Sigmoid colon (tissue), 7 donors: ENCODE results near the gene ZP1. TPM values are rescaled to one million over a fixed set of nuclear protein-coding genes. Genes with fewer than 3 reads are reported as not detected.

Source experiments
- DNase-seq: peaks from one replicate; pipeline ENCODE4 v3.0.0-alpha.2; 2019
- H3K27ac ChIP-seq, 4 donors: fragments of 200-600 bp; sonication (generic); one replicate each; pipeline ENCODE4 v1.5.1; 2016 to 2019; ENCODE audit warnings: mild to moderate bottlenecking in 1 of 4
- H3K27me3 ChIP-seq, 3 donors: fragments of 200-600 bp; sonication (generic); one replicate each; pipeline ENCODE4 v1.5.1; 2019; ENCODE audit warnings: mild to moderate bottlenecking in 1 of 3
- H3K36me3 ChIP-seq, 4 donors: fragments of 200-600 bp; sonication (generic); one replicate each; pipeline ENCODE4 v1.5.1; 2016 to 2019
- H3K4me1 ChIP-seq, 4 donors: fragments of 200-600 bp; sonication (generic); one replicate each; pipeline ENCODE4 v1.5.1; 2017 to 2019
- H3K4me3 ChIP-seq, 4 donors: fragments of 200-600 bp; sonication (generic); one replicate each; pipeline ENCODE4 v1.5.1; 2017 to 2019; ENCODE audit warnings: mild to moderate bottlenecking in 2 of 4, moderate library complexity in 1 of 4
- H3K9me3 ChIP-seq, 4 donors: fragments of 200-600 bp in 3 of 4; sonication (generic) in 3 of 4; one replicate each; pipeline versions ENCODE4 v1.5.1 to v1.6.1; 2013 to 2019
- CTCF ChIP-seq, 4 experiments: fragments of 450-650 bp in 3 of 4; fragments of 200-600 bp in 1 of 4; IDR thresholded peaks; one replicate each; pipeline ENCODE4 v1.5.1; 2016 to 2019; ENCODE audit warnings: antibody characterized with exemption in 4 of 4, mild to moderate bottlenecking in 3 of 4, moderate library complexity in 2 of 4
- EP300 ChIP-seq, 4 donors: sonication (generic); formaldehyde crosslinking; IDR thresholded peaks; one replicate each; pipeline ENCODE4 v1.6.1; 2017; ENCODE audit warnings: antibody characterized with exemption in 4 of 4
- POLR2A ChIP-seq, 2 donors: fragments of 450-650 bp; IDR thresholded peaks; one replicate each; pipeline ENCODE4 v1.6.1; 2016; ENCODE audit warnings: antibody characterized with exemption in 2 of 2, mild to moderate bottlenecking in 2 of 2, moderate library complexity in 2 of 2
- POLR2AphosphoS5 ChIP-seq, 4 donors: sonication (generic); formaldehyde crosslinking; IDR thresholded peaks; one replicate each; pipeline ENCODE4 v1.6.1; 2017; ENCODE audit warnings: antibody characterized with exemption in 4 of 4
- WGBS, 2 donors: extraction: QIAGEN DNeasy Blood & Tissue Kit; methylation state at CpG; one replicate each; pipeline ENCODE4 v1.1.7; 2013; 5-methylcytosine and 5-hydroxymethylcytosine counted together
- intact Hi-C: fragments of 100-400 bp; cut with DNase I; formaldehyde crosslinking; loops from one replicate; pipeline ENCODE4 v1.15.1; 2023
- polyA plus RNA-seq, 3 donors: library from polyadenylated mRNA; stranded (reverse); fragments of 200-250 nt; gene quantifications; one replicate each; pipeline ENCODE4 v1.2.3, GENCODE V29; 2013
- total RNA-seq, 4 donors: library from RNA; depleted of rRNA; stranded (reverse); fragments of >200 nt; gene quantifications; one replicate each; pipeline ENCODE4 v1.1.0, GENCODE V29; 2016
- donor health status: healthy with polysubstance abuse.
- donor health status: Bipolar disorder and iron deficiency.
- donor health status: healthy.

The ZP1 gene
- total and polyA plus RNA-seq, 7 donors: 0.15 TPM; not detected in 6

- Histone ChIP-seq H3K27me3 (no peaks in the 10 kb centered on the region), H3K27ac (peak overlapping the region; percentile 4 to 63 (median 21)), H3K9me3 (no peaks in the 10 kb centered on the region), H3K4me3 (no peak overlapping the region), H3K36me3 (peaks cover 0 to 27% (median 9%) of the 10 kb centered on the region in 4 donors), H3K4me1 (no peaks in the 10 kb centered on the region)
- TF ChIP-seq POLR2A (IDR thresholded peaks at IDR 0.05) (no peak), CTCF (IDR thresholded peaks at IDR 0.05) (no peak), POLR2AphosphoS5 (IDR thresholded peaks at IDR 0.05) (no peak), EP300 (IDR thresholded peaks at IDR 0.05) (no peak)
- DNase-seq: no peak
- WGBS, 2 donors: 79% methylated on average over 5 of the region's 5 CpGs
- intact Hi-C loops: no loop called here
These were observed 11.1 kb downstream of the ZP1 start for GRCh38 chr11:60878245-60879101.

DNA sequence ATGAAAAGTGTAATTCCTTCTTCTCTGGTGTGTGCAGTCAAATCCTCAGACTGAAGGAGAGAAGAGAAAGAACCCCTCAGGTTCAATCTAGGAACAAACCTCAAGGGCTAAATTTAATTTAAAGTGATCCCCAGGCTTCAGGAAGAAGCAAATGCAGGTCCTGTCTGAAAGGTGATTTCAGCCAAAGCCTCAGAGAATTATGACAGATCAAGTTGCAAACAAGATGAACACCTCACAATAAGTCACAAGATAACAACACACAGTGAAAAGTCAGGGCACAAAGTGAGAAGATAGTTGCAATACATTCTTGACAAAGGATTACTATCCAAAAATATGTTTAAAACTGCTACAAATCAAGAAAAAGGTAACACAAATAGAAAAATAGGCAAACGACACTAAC is 11.8 kb downstream of the ZP1 start:
- intact Hi-C loops: no loop called here
- Histone ChIP-seq H3K36me3 (peaks cover 0 to 27% (median 9%) of the 10 kb centered on the region in 4 donors), H3K9me3 (no peaks in the 10 kb centered on the region), H3K27ac (peak overlapping the region in 2 of 4 donors; percentile 4 to 63), H3K4me1 (no peaks in the 10 kb centered on the region), H3K27me3 (no peaks in the 10 kb centered on the region), H3K4me3 (no peak overlapping the region)
- TF ChIP-seq CTCF (IDR thresholded peaks at IDR 0.05) (no peak), EP300 (IDR thresholded peaks at IDR 0.05) (no peak), POLR2AphosphoS5 (IDR thresholded peaks at IDR 0.05) (no peak), POLR2A (IDR thresholded peaks at IDR 0.05) (no peak)
- DNase-seq: no peak
- 87 to 91% methylated on average over 1 of the region's 1 CpG for WGBS, 2 donors

- WGBS, 2 donors: 81 to 86% methylated on average over 5 of the region's 5 CpGs
- intact Hi-C loops: no loop called here
These were observed 12.7 kb downstream of the ZP1 start for GRCh38 chr11:60879971-60880588.

GRCh38 chr11:60880643-60881282 is 13.4 kb downstream of the ZP1 start:
- intact Hi-C loops: no loop called here
- 76 to 82% methylated on average over 8 of the region's 8 CpGs for WGBS, 2 donors
- TF ChIP-seq POLR2AphosphoS5 (IDR thresholded peaks at IDR 0.05): no peak
- TF ChIP-seq CTCF (IDR thresholded peaks at IDR 0.05): no peak
- no peak for TF ChIP-seq EP300 (IDR thresholded peaks at IDR 0.05)
- no peak for TF ChIP-seq POLR2A (IDR thresholded peaks at IDR 0.05)
- DNase-seq: no peak
- H3K27me3 ChIP-seq: no peaks in the 10 kb centered on the region
- no peak overlapping the region for H3K27ac ChIP-seq
- no peaks in the 10 kb centered on the region for H3K4me1 ChIP-seq
- H3K4me3 ChIP-seq: no peak overlapping the region
- H3K9me3 ChIP-seq: no peaks in the 10 kb centered on the region
- H3K36me3 ChIP-seq: peaks cover 0 to 27% (median 9%) of the 10 kb centered on the region in 4 donors

More at GRCh38 chr11:60879971-60880588, 12.7 kb downstream of the ZP1 start:
- Histone ChIP-seq H3K36me3 (peaks cover 0 to 27% (median 9%) of the 10 kb centered on the region in 4 donors), H3K9me3 (no peaks in the 10 kb centered on the region), H3K4me3 (no peak overlapping the region), H3K27me3 (no peaks in the 10 kb centered on the region), H3K27ac (peak overlapping the region in 1 of 4 donors; percentile 63), H3K4me1 (no peaks in the 10 kb centered on the region)
- DNase-seq: no peak
- no peak for TF ChIP-seq POLR2A (IDR thresholded peaks at IDR 0.05)
- TF ChIP-seq EP300 (IDR thresholded peaks at IDR 0.05): no peak
- no peak for TF ChIP-seq CTCF (IDR thresholded peaks at IDR 0.05)
- no peak for TF ChIP-seq POLR2AphosphoS5 (IDR thresholded peaks at IDR 0.05)
